HG03442 (cell line): Measurements from ENCODE around the gene LINGO4.

Experiments used
- ATAC-seq: cut with Tn5 transposase; IDR thresholded peaks from one replicate; pipeline ENCODE4 v1.9.1; 2021; ENCODE audit warnings: mild to moderate bottlenecking, moderate library complexity; ENCODE audit not compliant: unreplicated experiment

Gene LINGO4

DNA sequence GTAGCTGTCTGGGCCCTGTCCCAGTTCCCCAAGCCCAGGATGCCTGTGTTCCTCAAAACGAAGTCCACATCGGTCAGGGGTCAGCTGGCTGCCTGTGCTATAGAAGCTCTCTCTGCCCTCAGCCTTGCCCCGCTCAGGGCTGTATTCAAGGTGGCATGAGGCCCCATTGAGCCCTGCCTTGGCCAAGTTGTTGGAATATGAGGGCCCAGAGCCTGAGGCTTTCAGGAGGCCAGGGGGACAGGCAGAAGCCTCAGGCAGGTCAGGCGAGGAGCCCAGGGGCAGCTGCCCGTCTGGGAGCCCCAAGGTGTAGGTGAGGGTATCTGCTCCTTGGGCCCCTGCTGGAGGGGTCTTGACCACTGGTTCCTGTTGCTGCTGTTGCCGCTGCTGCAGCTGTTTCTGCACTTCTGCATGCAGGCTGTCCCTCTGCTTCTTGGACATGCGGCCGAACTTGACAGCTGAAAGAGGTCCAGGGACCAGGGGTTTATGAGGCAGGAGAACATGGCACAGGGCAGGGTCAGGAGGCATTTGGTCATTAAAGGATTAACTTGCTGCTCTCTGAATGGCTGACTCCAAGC, 9.8 kb upstream of the LINGO4 start:
- ATAC-seq = no peak

DNA sequence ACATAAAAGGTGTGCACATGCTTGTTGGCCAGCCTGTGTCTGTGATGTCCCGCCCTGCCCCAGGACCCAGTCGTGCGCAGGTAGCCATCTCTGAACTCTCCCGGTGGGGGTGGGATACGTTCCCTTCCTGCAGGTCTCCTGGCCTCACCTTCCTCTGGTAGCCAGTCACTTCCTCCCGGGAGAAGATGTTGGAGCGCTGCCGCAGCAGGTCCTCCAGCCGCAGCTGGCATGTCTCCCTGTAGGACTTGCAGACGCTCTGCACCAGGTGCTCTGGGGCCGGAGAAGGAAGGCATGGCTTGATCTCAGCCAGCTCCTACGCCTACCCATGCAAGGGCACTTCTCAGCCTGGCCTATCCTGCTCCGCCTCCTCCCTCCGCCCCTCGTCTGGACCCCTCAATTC, 9.2 kb upstream of the LINGO4 start:
- ATAC-seq = no peak

DNA sequence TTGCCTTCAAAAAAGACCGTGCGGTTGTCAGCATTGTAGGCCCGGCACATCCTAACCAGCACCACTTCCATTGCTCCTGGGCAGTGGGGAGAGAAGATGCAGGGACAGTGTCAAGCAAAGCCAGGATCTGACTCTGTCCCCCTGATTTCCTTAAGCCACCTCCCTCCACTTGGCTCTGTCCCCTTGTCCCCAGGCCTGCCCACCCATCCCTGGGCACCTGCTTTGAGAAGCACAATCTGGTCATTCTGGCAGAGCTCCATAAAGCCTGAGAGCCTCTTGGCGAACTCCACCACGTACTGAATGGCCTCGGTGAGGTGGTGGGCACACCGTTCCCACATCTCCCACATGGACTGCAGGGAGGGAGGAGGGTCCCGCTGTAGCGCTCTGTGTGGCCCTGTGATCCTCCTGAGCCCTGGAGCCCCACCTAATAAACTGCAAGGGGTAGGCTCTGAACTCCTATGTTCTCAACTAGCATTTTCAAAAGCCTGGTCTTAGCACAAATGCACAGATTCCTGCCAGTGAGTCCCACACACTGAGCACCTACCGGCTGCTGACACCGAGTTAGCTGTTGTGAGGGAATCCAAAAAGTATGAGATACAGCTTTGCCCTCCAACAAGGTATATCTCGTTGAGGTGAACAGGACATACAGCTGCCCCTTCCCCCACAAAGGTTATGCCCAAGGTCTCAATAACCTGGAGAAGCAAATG, 8.2 kb upstream of the LINGO4 start:
- ATAC-seq = no peak

DNA sequence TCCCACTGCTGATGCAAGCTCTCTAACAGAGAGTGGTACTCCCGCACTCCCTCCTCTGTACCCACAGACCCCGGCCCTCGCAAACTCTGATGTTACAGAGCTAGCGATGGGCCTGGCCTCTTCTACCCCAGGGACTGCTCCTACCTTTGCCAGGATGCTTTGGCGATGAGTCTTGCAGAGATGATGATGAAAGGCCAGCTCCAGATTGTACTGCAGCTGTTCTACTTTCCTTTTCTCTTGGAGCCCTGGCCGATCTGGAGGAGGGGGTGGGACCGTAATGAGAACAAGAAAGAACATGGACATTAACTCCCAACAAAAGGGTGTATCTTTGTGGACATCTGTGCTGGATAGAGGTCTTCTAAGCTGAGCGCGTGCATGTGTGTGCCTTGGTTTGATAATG, 6.0 kb upstream of the LINGO4 start:
- ATAC-seq = no peak

DNA sequence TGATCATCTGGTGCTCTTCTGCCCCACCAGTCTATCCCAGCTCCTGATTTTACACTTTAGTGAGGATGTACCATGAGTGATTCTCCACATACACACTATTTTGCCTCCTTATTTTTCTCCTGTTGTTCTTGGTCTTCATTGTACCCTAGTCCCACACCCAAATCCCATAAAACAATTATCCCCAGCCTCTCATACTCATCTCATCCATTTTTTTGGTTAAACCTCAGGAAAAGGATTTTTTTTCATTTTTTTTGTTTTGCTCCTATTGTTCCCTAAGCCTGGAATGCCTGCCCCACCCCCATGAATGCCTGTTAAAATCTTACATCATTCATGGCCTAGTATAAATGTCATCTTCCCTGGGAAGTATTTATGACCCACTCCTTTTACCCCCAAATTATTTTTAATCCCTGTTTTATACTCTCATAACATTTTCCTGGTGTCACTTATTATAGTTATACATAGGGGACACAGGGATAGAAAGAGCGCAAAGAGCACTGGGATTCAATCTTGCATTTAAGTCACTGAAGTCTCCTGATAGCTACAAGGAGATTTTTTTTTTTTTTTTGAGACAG, 4.9 kb upstream of the LINGO4 start:
- ATAC-seq = no peak

DNA sequence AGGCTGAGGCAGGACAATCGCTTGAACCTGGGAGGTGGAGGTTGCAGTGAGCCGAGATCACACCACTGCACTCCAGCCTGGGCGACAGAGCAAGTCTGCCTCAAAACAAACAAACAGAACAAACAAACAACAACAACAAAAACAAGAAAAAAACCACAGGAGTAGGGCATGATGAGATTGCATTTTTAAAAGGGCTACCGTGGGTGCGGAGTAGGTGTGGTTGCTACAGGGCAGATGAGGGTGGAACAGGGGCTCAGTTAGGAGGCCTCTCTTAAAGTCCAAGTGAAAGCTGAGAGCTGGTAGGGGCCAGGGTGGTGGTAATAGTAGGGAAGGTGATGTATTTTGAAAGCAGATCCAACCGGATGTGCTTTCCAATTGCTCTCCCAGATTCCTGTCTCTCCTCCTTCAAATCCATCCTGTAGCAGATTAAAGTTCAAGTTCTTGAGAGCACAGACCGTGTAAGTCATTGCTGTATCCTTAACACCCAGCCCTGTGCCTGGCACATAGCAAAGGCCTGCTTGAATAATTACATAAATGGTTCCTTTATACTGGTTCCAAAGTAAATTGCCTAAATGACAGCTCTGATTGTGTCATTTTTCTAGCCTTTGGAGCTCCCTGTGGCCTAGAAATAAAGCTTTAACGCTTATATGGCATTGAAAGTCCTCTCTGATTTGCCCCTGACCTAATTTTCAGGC, 4.2 kb upstream of the LINGO4 start:
- no peak for ATAC-seq

DNA sequence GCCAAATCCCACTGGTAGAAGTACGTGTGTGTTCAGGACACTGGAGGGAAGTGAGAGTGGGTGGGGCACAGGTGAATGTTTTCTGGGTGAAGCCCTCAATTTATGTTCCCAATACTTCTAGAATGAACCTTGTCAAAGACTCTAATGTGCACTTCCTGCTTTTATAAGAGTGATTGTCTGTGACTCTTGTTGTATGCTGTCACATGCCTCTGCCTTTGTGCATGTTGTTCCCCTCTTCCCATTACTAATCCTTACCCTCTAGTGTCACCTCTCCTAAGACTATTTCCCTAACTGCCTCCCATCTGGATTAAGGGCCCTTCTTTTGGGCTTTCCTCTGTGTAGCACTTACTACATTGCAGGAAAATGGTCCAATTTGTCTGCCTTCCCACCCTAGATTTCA, 2.5 kb upstream of the LINGO4 start:
- ATAC-seq = no peak

DNA sequence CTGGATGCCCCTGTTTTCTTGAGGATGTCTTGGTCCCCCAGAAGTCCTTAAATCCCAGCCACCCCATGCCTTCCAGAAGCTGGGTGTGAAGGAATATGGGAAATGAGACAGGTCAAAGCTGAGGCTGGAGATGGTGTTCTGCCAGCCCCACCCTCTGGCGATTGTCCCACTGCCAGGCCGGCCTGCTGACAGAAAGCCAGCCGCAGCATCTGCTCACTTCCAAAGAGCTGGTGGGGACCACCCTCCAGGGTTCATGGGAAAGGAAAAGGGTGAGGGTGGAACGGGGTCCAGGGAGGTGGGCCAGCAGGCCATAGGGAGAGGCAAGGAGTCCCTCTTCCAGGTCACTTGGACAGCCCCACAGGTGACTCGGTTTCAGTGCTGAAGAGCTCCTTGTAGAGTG, 1.9 kb upstream of the LINGO4 start:
- no peak for ATAC-seq

DNA sequence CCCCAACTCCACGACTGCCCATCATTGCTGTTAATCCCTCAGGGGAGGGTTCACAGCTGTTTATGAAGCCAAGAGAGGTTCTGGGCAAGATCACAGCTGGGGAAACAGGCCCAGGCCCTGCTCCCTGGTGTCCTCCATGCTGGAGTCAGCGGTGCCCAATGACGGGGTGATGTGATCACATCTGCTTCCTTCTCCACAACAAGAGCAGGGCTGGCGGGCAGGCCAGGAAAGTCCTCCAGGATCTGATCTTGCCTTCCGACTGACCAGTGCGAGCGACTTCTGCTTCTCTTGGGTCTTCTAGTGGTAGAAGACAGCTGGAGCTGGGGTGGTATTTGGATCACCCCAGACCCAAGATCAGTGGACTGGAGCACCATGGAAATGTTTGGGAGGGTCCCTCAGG, 951 bp upstream of the LINGO4 start:
- no peak for ATAC-seq

DNA sequence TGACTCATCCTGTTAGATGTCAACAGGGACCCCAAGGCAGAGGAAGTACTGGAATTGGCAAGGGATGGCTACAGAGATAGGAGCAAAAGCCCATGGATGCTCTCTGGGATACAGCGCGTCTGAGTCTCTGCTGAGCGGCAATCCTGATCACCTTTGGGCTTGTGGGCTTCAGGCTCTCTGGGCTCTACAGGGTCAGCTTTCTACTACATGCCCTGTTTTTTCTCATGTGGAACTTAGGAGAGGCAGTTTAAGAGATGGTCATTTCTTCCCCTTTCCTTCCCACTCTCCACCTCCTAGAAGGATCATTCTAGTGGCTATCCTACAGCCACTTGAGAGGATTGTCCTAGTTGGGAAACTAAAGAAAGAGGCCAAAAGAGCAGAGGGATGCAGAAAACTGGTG, 1.3 kb downstream of the LINGO4 start:
- no peak for ATAC-seq

DNA sequence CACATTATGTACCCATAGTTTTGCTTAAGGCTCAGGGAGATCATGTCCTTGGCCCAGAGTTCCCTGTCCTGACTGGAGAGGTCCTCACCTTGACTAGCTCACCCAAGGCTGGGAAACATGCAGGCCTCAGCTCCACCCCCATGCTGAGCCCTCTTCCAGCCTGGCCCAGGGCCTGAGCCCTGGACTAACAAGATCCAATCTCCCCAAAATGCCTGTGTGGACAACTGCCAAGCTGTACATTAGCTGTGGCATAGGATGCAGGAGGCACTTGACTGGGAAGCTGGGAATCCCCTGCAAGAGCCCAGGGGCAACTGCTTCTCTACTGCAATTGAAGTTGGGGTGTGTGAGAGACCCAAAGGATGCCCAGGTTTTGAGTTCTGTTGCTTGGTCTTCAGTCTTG, 2.1 kb downstream of the LINGO4 start:
- no peak for ATAC-seq

DNA sequence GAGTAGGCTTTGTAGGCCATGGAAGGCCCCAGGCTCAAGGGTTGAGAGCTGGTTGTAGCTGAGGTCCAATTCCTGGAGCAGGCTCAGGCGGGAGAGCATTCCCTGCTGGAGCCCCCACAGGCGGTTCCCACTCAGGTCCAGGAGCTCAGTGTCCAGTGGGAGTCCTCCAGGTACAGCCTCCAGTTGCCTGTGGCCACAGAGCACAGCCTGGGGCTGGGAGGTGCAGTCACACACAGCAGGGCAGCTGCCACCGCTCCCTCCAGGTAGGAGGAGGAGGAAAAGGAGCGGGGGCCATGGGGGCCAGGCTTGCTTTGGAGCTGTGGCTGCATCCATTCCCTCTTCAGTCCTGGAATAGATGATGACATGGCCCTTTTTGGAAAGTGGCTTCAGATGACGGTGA, 2.8 kb downstream of the LINGO4 start:
- no peak for ATAC-seq

DNA sequence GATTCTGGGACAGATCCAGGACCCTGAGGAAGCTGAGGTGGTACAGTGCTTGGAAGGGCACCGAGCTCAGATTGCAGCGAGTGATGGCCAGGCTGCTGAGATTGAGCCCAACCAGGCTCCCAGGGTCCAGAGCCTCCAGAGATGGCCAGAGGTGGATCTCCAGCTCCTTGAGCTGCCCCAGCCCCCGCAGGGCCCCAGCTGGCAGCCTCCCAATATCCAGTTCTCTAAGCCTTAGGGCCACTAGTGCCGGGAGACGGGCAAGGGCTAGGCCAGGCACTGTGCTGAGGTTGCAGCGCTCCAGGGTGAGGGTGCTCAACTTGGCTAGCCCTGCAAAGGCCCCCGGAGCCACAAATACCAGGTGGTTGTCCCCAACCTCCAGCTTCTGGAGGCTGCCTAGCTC, 3.4 kb downstream of the LINGO4 start:
- no peak for ATAC-seq

DNA sequence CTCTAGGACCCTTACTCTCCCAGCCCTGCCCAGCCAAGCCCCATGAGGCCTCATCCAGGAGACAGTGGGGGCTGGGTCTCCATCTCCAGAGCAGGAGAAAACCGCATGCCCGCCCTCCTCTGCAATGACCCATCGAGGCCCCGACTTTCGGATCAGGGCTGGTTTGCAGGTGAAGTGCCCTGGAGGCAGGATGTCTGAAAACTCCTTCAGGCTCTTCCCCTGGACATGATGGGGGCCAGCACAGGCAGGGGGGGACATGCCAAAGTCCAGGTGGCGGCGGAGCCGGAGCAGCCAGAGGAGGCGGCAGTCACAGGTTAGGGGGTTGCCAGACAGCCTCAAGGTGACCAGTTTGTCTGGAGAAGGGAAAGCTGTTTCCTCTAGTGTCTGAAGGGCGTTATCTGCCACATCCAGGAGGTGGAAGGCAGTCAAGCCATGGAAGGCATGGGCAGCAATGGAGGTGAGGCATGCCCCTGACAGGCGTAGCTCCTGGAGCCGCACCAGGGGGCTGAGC, 3.9 kb downstream of the LINGO4 start:
- ATAC-seq = no peak

DNA sequence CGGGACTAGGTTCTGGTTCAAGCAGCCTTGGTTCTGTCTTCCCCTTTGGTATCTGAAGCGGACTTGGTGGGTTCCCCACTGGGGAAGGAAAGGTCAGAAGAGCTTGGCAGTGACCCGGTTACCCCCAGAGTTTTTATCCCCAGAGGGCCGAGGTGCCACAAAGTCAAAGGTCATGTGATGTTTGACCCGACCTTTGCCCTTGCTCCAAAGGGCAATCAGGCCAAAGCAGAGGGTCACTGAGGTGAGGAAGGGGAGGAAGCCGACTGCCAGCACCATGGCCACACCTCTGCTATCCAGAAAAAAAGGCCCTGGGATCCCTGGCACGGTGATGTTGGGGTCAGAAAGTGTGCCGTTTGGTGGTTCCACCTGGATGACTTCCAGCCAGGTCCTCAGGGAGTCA, 4.4 kb downstream of the LINGO4 start:
- ATAC-seq = no peak

DNA sequence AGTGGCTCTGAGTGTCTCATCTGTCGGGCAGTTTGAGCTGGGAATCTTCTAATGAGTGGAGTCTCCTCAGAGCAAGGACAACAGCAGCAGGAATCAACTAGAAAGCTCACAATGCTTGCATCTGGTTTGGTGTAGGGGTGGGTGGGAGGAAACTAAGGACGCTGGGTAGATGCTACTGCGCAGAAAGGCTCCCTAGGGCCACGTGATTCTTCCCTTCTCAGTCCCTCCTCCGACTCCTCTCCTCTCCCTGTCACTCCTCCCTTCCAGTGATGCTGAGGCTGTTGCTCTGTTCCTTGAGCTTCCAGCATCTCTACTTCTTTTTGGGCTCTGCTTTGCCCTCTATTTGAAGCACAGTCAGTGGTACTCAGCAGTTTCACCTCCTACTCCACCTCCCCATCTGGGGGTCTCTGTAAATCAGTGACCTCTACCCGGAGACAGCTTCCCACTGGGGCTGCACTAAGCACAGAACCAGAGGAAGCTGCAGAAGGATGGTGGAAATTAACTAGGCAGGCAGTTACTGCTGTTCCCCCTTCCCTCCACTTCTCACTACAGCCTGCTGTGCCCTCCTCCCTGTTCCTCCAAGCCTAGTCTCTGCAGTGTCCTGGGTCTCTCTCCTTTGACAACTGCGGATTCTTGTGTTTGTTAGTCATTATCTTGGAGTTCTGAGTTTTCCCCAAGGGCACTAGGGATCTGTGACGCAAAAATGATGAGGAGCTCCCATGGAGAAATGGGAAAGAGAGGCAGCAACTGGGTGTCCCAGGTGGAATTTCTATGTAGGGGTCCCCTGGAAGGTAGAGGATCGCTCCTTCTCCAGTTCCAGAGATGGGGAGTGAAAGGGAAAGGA, 5.8 kb downstream of the LINGO4 start:
- ATAC-seq = no peak

DNA sequence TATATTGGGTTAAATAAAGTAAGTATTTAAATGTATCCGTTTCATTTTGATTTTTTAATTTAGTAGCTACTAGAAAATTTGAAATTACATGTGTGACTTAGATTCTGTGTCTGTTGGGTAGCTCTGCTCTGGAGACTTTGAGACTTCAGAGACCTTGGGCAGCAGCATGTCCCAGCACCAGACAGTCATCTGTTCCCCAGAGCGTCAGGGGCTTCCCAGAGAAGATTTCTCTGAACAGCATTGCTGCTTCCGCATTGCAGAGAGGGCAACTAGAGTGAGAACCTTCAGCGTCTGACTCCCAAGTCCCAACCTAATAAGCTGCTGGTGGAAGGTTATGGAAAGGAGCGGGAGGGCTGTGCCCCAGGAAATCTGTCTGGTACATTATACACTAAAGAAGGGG, 6.6 kb downstream of the LINGO4 start:
- ATAC-seq = no peak

DNA sequence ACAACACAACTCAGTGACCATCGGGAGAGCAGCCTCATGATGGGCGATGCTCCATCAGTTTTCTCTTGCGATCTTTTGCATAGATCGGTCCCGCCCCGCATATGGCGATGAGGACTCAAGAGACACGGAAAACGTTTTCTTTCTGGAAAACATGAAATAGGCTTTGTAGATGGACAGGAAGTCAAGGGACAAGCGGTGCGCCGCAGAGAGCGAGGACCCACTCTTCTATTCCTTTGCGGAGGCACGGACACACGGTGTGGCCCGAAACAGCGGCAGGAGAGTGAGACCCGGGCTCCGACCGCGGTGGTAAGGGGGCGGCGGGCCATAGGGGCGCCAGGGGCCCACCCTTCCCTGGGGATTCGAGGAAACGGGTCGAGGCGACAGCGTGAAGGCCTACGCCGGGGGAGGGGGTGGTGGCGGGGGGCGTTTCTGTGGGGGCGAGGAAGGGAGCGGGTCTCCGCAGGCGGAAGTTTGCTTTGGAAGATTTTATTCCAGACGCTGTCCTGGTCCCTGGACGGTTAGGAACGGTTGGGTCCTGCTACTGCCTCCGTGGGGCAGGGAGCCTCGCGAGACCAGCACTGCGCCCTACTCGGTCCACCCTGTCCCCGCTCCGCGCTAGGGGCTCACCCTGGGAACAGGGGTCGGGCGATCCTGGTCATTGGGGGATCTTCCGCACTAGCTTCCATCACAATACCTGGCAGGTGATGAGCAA, 14.1 kb downstream of the LINGO4 start:
- no peak for ATAC-seq

DNA sequence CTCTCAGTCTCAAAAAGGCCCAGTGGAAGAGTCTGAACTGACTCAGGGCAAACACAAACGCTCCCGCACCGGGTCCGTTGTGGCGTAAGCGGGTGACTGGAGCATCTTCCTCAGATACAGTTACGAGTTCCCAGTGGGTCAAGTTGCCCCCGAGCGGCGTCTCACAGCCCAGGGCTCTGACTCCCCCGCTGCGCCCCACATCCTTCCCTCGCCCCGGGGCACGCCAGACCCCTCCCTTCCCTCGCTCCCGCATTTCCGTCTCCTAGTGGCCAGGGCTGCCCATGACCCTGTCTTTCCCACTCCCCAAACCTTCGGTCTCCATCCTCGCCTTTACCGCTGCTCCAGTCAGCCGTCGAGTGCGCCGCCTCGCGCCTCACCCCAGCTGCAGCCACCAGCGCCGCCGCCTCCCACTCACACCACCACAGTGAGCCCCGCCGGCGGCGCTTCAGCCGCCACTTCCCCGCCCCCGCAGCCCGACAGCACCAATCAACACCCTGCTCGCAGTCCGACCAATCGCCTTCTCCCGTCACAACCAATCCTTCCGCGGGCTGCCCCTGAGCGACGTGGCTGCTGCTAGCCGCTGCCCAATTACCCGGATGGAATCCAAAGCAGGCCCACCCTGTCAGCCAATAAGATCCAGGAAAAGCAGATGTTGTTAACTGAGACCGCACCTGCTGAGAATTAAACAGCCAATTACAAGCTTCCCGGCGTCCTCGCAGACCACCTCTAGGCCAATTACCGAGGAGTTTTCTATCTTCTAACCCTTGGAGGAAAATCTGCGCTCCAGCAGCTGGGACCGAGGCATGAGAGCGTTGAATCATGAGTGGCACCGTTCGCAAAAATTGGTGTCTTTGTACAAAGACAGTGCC, 14.9 kb downstream of the LINGO4 start, which contains the start of gene TDRKH:
Gene TDRKH, minus strand, starts transcription at position 430 of the 869 bp plus-strand sequence. CDS start 7,478 bp downstream, outside the sequence.
- ATAC-seq = peak; percentile 91
